Peyer's patch (tissue), 4 donors: ENCODE data around the gene TNFRSF4.

Source experiments
- CTCF ChIP-seq, 6 experiments: fragments of 450-650 bp in 4 of 6; fragments of 200-600 bp in 2 of 6; sonication (generic) in 1 of 6; IDR thresholded peaks; one replicate each; pipeline ENCODE4 v1.5.1; 2017 to 2019; ENCODE audit warnings: antibody characterized with exemption in 6 of 6, mild to moderate bottlenecking in 3 of 6, moderate library complexity in 1 of 6
- POLR2A ChIP-seq, 2 donors: fragments of 450-650 bp; IDR thresholded peaks; one replicate each; pipeline ENCODE4 v1.5.1; 2017; ENCODE audit warnings: antibody characterized with exemption in 2 of 2, mild to moderate bottlenecking in 2 of 2, moderate library complexity in 2 of 2

- TF ChIP-seq CTCF (IDR thresholded peaks at IDR 0.05) (no peak), POLR2A (IDR thresholded peaks at IDR 0.05) (no peak)
Measured at GRCh38 chr1:1194723-1195122, 19.2 kb downstream of the TNFRSF4 start.
